ENCODE measurements around the gene PAK1. TPM values are rescaled to one million over a fixed set of nuclear protein-coding genes. Genes with fewer than 3 reads are reported as not detected.

The PAK1 gene
- total and polyA plus RNA-seq, 2 of the 4 experiments (the other 2 are of a cell fraction): 34.3 to 60.6 TPM

DNA sequence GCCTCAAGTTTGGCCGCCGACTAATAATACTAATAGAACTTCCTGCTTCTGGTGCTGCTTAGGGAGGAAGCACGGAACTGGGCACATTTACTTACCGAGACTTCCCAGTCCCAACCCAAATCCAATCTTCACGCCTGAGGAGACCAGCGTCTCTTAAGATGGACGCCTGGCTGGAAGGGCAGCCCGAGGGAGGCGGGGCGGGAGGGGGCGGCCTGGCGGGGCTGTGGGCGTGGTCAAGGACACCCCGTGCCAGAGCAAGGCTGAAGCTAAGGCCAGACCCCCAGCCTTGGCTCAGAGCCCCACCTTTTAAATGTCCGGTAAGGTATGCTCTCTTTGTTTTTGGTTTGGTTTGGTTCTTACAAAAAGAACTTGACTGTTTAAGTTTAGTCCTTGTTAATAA lies 172.4 kb downstream of the PAK1 start, which contains the start of gene GDPD4:
GDPD4 (minus strand) TSS at position 177 of the 400 bp plus-strand sequence. CDS start 16,549 bp downstream, outside the sequence.
- H4K91ac ChIP-seq (ENCODE audit: insufficient read depth, low read depth, low read length): no peak within 1 kb of the TSS
- no peak within 1 kb of the TSS for H3K18ac ChIP-seq (ENCODE audit: low read depth, low read length)
- WGBS, 2 experiments (ENCODE audit: extremely low coverage in 2 of 2, insufficient read length in 1 of 2): no CpG with 5 or more reads among the region's 15 CpGs
- no peak within 1 kb of the TSS for H2BK120ac ChIP-seq (ENCODE audit: low read depth, low read length)
- H3K36me3 ChIP-seq (ENCODE audit: control insufficient read depth, insufficient read depth, low read length): no peaks in the 10 kb centered on the region
- no peak within 1 kb of the TSS for H3K4ac ChIP-seq (ENCODE audit: low read depth, low read length)
- no peaks in the 10 kb centered on the region for H3K9me3 ChIP-seq (ENCODE audit: control insufficient read depth, insufficient read depth, low read length)
- H3K4me3 ChIP-seq (ENCODE audit: insufficient read depth, low read depth, low read length): no peak within 1 kb of the TSS
- H2AFZ ChIP-seq (replicated peaks; ENCODE audit: low read length, poor library complexity): no peak within 1 kb of the TSS
- no TSS peak for BruUV-seq (replicated peaks)
- intact Hi-C loops (cut with micrococcal nuclease) (no loop called here), in situ Hi-C loops (cut with MboI; ENCODE audit: low sequenced_read_pairs) (no loop called here), dilution Hi-C loops (cut with HindIII; ENCODE audit: low sequenced_read_pairs, unreplicated experiment) (no loop called here)
- no peak within 1 kb of the TSS for H2BK20ac ChIP-seq (ENCODE audit: low read depth, low read length)
- no peak within 1 kb of the TSS for H3K4me2 ChIP-seq (ENCODE audit: low read depth, low read length)
- no peak within 1 kb of the TSS for H3K14ac ChIP-seq (replicated peaks; ENCODE audit: low read depth, low read length)
- no peak within 1 kb of the TSS for H2BK15ac ChIP-seq (ENCODE audit: low read depth, low read length)
- H3K27ac ChIP-seq (ENCODE audit: insufficient read depth, low read length): no peak within 1 kb of the TSS
- ChIA-PET POLR2A (ENCODE audit: unreplicated experiment) (no interaction called here), CTCF (no interaction called here)
- no peak within 1 kb of the TSS for H2AK5ac ChIP-seq (ENCODE audit: low read depth, low read length)
- H3K4me1 ChIP-seq (ENCODE audit: control insufficient read depth, insufficient read depth, low read length): no peaks in the 10 kb centered on the region
- TF ChIP-seq RCOR1 (IDR thresholded peaks at IDR 0.05; ENCODE audit: insufficient replicate concordance, low read length) (no peak), MXI1 (IDR thresholded peaks at IDR 0.05; ENCODE audit: borderline replicate concordance, low read depth, low read length) (no peak), BHLHE40 (IDR thresholded peaks at IDR 0.05; ENCODE audit: low read depth, low read length) (no peak), NFE2L2 (IDR thresholded peaks at IDR 0.05; ENCODE audit: low read depth, low read length) (no peak), MAFK (IDR thresholded peaks at IDR 0.05; ENCODE audit: low read depth, low read length) (no peak), RAD21 (IDR thresholded peaks at IDR 0.05; ENCODE audit: low read length) (no peak), FOS (IDR thresholded peaks at IDR 0.05; ENCODE audit: low read depth, low read length) (no peak), MAZ (IDR thresholded peaks at IDR 0.05; ENCODE audit: borderline replicate concordance, low read depth, low read length) (no peak), SMC3 (IDR thresholded peaks at IDR 0.05; ENCODE audit: low read depth, low read length) (no peak), POLR2A (IDR thresholded peaks at IDR 0.05; ENCODE audit: low read depth, low read length) (no peak), RFX5 (IDR thresholded peaks at IDR 0.05; ENCODE audit: low read depth, low read length) (no peak)
- TF ChIP-seq, protein P1, sequence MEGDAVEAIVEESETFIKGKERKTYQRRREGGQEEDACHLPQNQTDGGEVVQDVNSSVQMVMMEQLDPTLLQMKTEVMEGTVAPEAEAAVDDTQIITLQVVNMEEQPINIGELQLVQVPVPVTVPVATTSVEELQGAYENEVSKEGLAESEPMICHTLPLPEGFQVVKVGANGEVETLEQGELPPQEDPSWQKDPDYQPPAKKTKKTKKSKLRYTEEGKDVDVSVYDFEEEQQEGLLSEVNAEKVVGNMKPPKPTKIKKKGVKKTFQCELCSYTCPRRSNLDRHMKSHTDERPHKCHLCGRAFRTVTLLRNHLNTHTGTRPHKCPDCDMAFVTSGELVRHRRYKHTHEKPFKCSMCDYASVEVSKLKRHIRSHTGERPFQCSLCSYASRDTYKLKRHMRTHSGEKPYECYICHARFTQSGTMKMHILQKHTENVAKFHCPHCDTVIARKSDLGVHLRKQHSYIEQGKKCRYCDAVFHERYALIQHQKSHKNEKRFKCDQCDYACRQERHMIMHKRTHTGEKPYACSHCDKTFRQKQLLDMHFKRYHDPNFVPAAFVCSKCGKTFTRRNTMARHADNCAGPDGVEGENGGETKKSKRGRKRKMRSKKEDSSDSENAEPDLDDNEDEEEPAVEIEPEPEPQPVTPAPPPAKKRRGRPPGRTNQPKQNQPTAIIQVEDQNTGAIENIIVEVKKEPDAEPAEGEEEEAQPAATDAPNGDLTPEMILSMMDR (conservative IDR thresholded peaks at IDR 0.05; ENCODE audit: low read depth, low read length): no peak
- TF ChIP-seq, protein P2, sequence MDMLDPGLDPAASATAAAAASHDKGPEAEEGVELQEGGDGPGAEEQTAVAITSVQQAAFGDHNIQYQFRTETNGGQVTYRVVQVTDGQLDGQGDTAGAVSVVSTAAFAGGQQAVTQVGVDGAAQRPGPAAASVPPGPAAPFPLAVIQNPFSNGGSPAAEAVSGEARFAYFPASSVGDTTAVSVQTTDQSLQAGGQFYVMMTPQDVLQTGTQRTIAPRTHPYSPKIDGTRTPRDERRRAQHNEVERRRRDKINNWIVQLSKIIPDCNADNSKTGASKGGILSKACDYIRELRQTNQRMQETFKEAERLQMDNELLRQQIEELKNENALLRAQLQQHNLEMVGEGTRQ (IDR thresholded peaks at IDR 0.05; ENCODE audit: low read depth, low read length): no peak
- TF ChIP-seq, protein P3, sequence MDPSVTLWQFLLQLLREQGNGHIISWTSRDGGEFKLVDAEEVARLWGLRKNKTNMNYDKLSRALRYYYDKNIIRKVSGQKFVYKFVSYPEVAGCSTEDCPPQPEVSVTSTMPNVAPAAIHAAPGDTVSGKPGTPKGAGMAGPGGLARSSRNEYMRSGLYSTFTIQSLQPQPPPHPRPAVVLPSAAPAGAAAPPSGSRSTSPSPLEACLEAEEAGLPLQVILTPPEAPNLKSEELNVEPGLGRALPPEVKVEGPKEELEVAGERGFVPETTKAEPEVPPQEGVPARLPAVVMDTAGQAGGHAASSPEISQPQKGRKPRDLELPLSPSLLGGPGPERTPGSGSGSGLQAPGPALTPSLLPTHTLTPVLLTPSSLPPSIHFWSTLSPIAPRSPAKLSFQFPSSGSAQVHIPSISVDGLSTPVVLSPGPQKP (IDR thresholded peaks at IDR 0.05; ENCODE audit: borderline replicate concordance, low read depth, low read length): no peak
- H2BK5ac ChIP-seq (ENCODE audit: low read depth, low read length, poor library complexity, severe bottlenecking): no peak within 1 kb of the TSS
- peaks cover 3% of the 10 kb centered on the region; the same call in 1 of the 2 replicates for H3K9me1 ChIP-seq (ENCODE audit: insufficient read depth, low read length)
- no peak within 1 kb of the TSS for H3K9ac ChIP-seq (ENCODE audit: low read depth, low read length)
- no peak within 1 kb of the TSS for H3K23ac ChIP-seq (ENCODE audit: low read depth, low read length)
- no peak within 1 kb of the TSS for H4K5ac ChIP-seq (ENCODE audit: low read depth, low read length)
- no peaks in the 10 kb centered on the region for H3K27me3 ChIP-seq (ENCODE audit: control insufficient read depth, insufficient read depth, low read length)
- H2AK9ac ChIP-seq (replicated peaks; ENCODE audit: low read depth, low read length, poor library complexity): no peak within 1 kb of the TSS
- no peak within 1 kb of the TSS for H4K8ac ChIP-seq (ENCODE audit: low read depth in 2 of 2, low read length in 2 of 2)
- no peaks in the 10 kb centered on the region for H3K79me1 ChIP-seq (ENCODE audit: low read depth in 1 of 2, low read length in 2 of 2)
- H3K56ac ChIP-seq (ENCODE audit: extremely low read depth, insufficient read depth, low read length): no peak within 1 kb of the TSS
- ATAC-seq (ENCODE audit: low read depth): no peak
- H4K20me1 ChIP-seq (ENCODE audit: insufficient read depth, low read length): no peaks in the 10 kb centered on the region
- no peak for DNase-seq

Measured in IMR-90 (cell line).